GM10266 (cell line): ENCODE measurements around the gene SPATA12.

ENCODE experiments used
- DNase-seq: peaks from one replicate; pipeline ENCODE4 v3.0.0; 2012; ENCODE audit errors: extremely low spot score
- CTCF ChIP-seq: IDR thresholded peaks from 2 replicates; pipeline ENCODE4 v1.5.1; 2012; ENCODE audit warnings: mild to moderate bottlenecking, low read depth; ENCODE audit not compliant: control insufficient read depth, insufficient read depth; ENCODE audit errors: missing control alignments

The SPATA12 gene

DNA sequence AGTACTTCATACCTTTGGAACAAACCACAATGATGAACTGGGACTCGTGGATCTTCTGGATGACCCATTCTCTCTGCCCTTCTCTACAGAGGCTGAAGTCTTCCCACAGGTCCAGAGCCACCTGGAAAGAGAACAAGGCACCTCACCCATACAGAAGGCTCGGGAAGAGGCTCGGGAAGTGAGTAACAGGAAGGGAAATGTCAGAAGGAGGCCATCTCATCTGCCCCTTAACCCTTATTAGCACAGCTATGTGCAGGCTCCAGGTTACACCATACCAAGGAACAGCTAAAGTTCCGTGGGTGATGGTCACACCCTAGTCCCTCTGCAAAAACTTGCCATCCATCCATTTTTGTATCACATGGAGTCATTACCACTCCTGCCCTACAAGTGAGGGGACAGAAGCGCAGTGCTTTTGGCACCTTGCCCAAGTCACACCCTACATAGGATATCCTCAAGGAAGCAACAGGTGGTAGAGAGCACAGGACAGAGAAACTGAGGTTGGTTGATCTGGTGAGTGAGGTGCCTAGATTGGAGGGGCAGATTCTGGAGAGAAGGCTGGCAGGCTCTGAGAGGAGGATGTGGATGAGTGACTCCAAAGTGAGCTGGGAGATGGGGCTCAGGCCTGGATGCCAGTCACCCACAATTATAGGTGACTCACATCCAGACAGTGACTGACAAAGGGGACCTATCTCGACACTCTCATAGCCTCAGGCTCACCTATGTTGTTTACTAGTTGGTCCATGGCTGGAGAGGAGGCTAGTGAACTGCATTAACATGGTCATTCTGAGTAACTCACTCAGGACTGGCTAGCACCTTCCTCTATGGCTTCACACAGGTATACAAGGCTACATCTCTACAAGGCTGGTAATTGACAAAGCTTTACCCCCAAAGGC, 38.2 kb downstream of the SPATA12 start:
- no peak for TF ChIP-seq CTCF
- no peak for DNase-seq

DNA sequence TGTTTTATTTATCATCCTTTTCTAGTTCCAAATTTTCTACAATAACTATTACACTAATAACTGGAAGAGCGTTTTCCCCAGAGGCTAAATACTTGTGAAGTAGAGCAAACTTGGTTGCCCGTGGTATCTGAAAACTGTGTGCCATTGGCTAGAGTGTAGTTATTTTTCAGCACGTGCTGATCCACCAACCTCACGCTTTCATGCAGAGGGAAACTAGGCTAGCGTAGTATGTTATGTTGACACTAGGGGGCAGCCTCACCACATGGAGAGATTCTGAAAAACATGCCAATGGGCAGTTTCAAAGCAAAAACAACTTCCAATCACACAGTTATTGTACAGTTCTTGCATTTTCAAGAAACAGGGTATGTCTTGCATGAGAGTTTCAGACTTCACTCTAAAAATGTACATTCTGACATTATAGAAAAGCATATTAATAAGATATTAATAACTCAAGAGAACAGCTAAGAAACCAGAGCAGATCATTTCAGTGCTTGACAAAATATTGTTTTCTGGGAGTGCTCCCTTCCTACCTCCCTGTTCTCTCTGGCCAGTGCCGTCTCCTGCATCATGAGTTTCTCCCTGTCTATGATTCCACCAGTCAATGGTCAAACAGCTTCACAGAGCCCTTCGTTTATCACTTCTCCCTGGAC, 39.7 kb downstream of the SPATA12 start:
- TF ChIP-seq CTCF: peak; percentile 81
- peak; percentile 75 for DNase-seq

GRCh38 chr3:57105585-57105984, 45.1 kb downstream of the SPATA12 start:
- no peak for TF ChIP-seq CTCF
- DNase-seq: no peak

GRCh38 chr3:57108684-57109083, 48.2 kb downstream of the SPATA12 start:
- TF ChIP-seq CTCF: no peak
- DNase-seq: no peak

- no peak for TF ChIP-seq CTCF
- DNase-seq: no peak
Measured at GRCh38 chr3:57109437-57110199, 49.2 kb downstream of the SPATA12 start.

- DNase-seq: no peak
- TF ChIP-seq CTCF: no peak
Measured at GRCh38 chr3:57110214-57110613, 49.8 kb downstream of the SPATA12 start.
